GM12892 (cell line): Measurements from ENCODE around the gene DUSP12.

Experiments used
- POLR2A ChIP-seq: IDR thresholded peaks from 2 replicates; pipeline ENCODE4 v1.6.1; 2011; ENCODE audit warnings: low read depth, low read length, control low read depth
- POLR2AphosphoS5 ChIP-seq: IDR thresholded peaks from 2 replicates; pipeline ENCODE4 v1.6.1; 2011; ENCODE audit warnings: low read depth, low read length, control low read depth
- TAF1 ChIP-seq: IDR thresholded peaks from 2 replicates; pipeline ENCODE4 v1.6.1; 2011; ENCODE audit warnings: low read depth, mild to moderate bottlenecking, control low read depth, low read length, borderline replicate concordance

GRCh38 chr1:161779393-161779792 is 29.8 kb downstream of the DUSP12 start:
- TF ChIP-seq POLR2A (no peak), POLR2AphosphoS5 (no peak), TAF1 (no peak)
